MM.1S (cell line): ENCODE measurements around the gene ITCH.

Experiments
- DNase-seq: peaks from one replicate; pipeline ENCODE4 v3.0.0-alpha.2; 2015
- H2AFZ ChIP-seq: fragments of 300-600 bp; sonication (generic); 2 replicates; pipeline ENCODE4 v1.6.0; 2016; ENCODE audit warnings: antibody characterized with exemption, low read length
- H3F3A ChIP-seq: fragments of 300-600 bp; sonication (generic); 2 replicates; pipeline ENCODE4 v1.6.1; 2016; ENCODE audit warnings: mild to moderate bottlenecking, antibody characterized with exemption, low read length, moderate library complexity, mixed read lengths; ENCODE audit not compliant: insufficient read depth
- H3K27ac ChIP-seq: fragments of 300-600 bp; sonication (generic); 2 replicates; pipeline ENCODE4 v1.5.1; 2016; ENCODE audit warnings: mild to moderate bottlenecking, low read length
- H3K27me3 ChIP-seq: fragments of 300-600 bp; sonication (generic); replicated peaks from 2 replicates; pipeline ENCODE4 v1.6.0; 2016; ENCODE audit warnings: low read length; ENCODE audit not compliant: insufficient read depth
- H3K36me3 ChIP-seq: fragments of 300-600 bp; sonication (generic); replicated peaks from 2 replicates; pipeline ENCODE4 v1.6.1; 2016; ENCODE audit warnings: mild to moderate bottlenecking, low read length, mixed read lengths; ENCODE audit not compliant: insufficient read depth
- H3K4me1 ChIP-seq: fragments of 300-600 bp; sonication (generic); 2 replicates; pipeline ENCODE4 v1.6.1; 2016; ENCODE audit warnings: low read length, mixed read lengths
- H3K4me2 ChIP-seq: fragments of 300-600 bp; sonication (generic); 2 replicates; pipeline ENCODE4 v1.6.0; 2016; ENCODE audit warnings: low read depth, low read length
- H3K4me3 ChIP-seq: fragments of 300-600 bp; sonication (generic); 2 replicates; pipeline ENCODE4 v1.5.1; 2016; ENCODE audit warnings: low read length, mixed read lengths
- H3K79me2 ChIP-seq: fragments of 300-600 bp; sonication (generic); 2 replicates; pipeline ENCODE4 v1.6.1; 2016; ENCODE audit warnings: mixed run types, low read length, mixed read lengths
- H3K9ac ChIP-seq: fragments of 300-600 bp; sonication (generic); 2 replicates; pipeline ENCODE4 v1.6.1; 2016; ENCODE audit warnings: low read length, mixed read lengths
- H3K9me2 ChIP-seq: fragments of 300-600 bp; sonication (generic); replicated peaks from 2 replicates; pipeline ENCODE4 v1.6.1; 2016; ENCODE audit warnings: mild to moderate bottlenecking, low read length, mixed read lengths; ENCODE audit not compliant: insufficient read depth
- H3K9me3 ChIP-seq: fragments of 300-600 bp; sonication (generic); replicated peaks from 2 replicates; pipeline ENCODE4 v1.6.1; 2016; ENCODE audit warnings: mild to moderate bottlenecking, low read length, mixed read lengths; ENCODE audit not compliant: insufficient read depth
- H4K20me1 ChIP-seq: fragments of 300-600 bp; sonication (generic); 2 replicates; pipeline ENCODE4 v1.6.1; 2016; ENCODE audit warnings: mild to moderate bottlenecking, low read length, moderate library complexity, mixed read lengths; ENCODE audit not compliant: insufficient read depth
- CTCF ChIP-seq: fragments of 300-600 bp; sonication (generic); IDR thresholded peaks from 2 replicates; pipeline ENCODE4 v1.5.1; 2016; ENCODE audit warnings: antibody characterized with exemption, low read length, mixed read lengths
- EZH2 ChIP-seq: fragments of 300-600 bp; sonication (generic); optimal IDR thresholded peaks from 2 replicates; pipeline ENCODE3; 2017; ENCODE audit warnings: low read depth, mild to moderate bottlenecking, antibody characterized with exemption, low read length, mixed read lengths
- EZH2phosphoT487 ChIP-seq: fragments of 300-600 bp; sonication (generic); IDR thresholded peaks from 2 replicates; pipeline ENCODE4 v1.6.1; 2018; ENCODE audit warnings: antibody characterized with exemption, low read length

ITCH gene

GRCh38 chr20:34558320-34559218 lies 195.5 kb downstream of the ITCH start, which contains the start of gene MAP1LC3A:
TSS of gene MAP1LC3A (plus strand) at chr20:34558718. CDS start at chr20:34558869, 151 bp downstream.
- no peak within 1 kb of the TSS for H3K9ac ChIP-seq

GRCh38 chr20:34559311-34560140 lies 196.5 kb downstream of the ITCH start:
- no peak overlapping the region for H3K4me2 ChIP-seq
- H3K9ac ChIP-seq: no peak overlapping the region
- no peaks in the 10 kb centered on the region for H3K4me1 ChIP-seq
- H3F3A ChIP-seq: no peaks in the 10 kb centered on the region
- H3K4me3 ChIP-seq: no peak overlapping the region
- TF ChIP-seq CTCF: no peak
- no peak for TF ChIP-seq EZH2phosphoT487
- no peaks in the 10 kb centered on the region for H3K9me2 ChIP-seq
- no peaks in the 10 kb centered on the region for H3K27me3 ChIP-seq
- no peaks in the 10 kb centered on the region for H3K36me3 ChIP-seq
- H2AFZ ChIP-seq: no peak overlapping the region
- no peak for DNase-seq
- H4K20me1 ChIP-seq: no peaks in the 10 kb centered on the region
- H3K9me3 ChIP-seq: no peaks in the 10 kb centered on the region
- H3K27ac ChIP-seq: no peak overlapping the region
- H3K79me2 ChIP-seq: no peaks in the 10 kb centered on the region

More at GRCh38 chr20:34558320-34559218, 195.5 kb downstream of the ITCH start, which contains the start of gene MAP1LC3A:
- H3K79me2 ChIP-seq: no peaks in the 10 kb centered on the region
- no peaks in the 10 kb centered on the region for H3K9me3 ChIP-seq
- no peak within 1 kb of the TSS for H3K4me2 ChIP-seq
- no peaks in the 10 kb centered on the region for H3K36me3 ChIP-seq
- no peak for DNase-seq
- H3K4me1 ChIP-seq: no peaks in the 10 kb centered on the region
- no peaks in the 10 kb centered on the region for H4K20me1 ChIP-seq
- H3K4me3 ChIP-seq: no peak within 1 kb of the TSS
- H3K9me2 ChIP-seq: no peaks in the 10 kb centered on the region
- H3K27ac ChIP-seq: no peak within 1 kb of the TSS
- no peaks in the 10 kb centered on the region for H3K27me3 ChIP-seq
- no peak for TF ChIP-seq EZH2phosphoT487
- TF ChIP-seq EZH2: no peak
- no peak for TF ChIP-seq CTCF
- H2AFZ ChIP-seq: no peak within 1 kb of the TSS
- no peaks in the 10 kb centered on the region for H3F3A ChIP-seq

- Histone ChIP-seq H3K4me1 (no peaks in the 10 kb centered on the region), H3K27ac (no peak overlapping the region), H3F3A (no peaks in the 10 kb centered on the region), H3K9me2 (no peaks in the 10 kb centered on the region), H3K79me2 (no peaks in the 10 kb centered on the region), H3K36me3 (no peaks in the 10 kb centered on the region), H3K27me3 (no peaks in the 10 kb centered on the region), H4K20me1 (no peaks in the 10 kb centered on the region), H3K9me3 (no peaks in the 10 kb centered on the region), H2AFZ (no peak overlapping the region), H3K4me3 (no peak overlapping the region), H3K9ac (no peak overlapping the region), H3K4me2 (no peak overlapping the region)
- TF ChIP-seq EZH2 (no peak), CTCF (no peak), EZH2phosphoT487 (no peak)
- DNase-seq: no peak
Measured at GRCh38 chr20:34560141-34560523, 197.1 kb downstream of the ITCH start.
